Breast epithelium (tissue), 4 donors: Measurements from ENCODE around the gene LALBA. TPM values are rescaled to one million over a fixed set of nuclear protein-coding genes. Genes with fewer than 3 reads are reported as not detected.

ENCODE experiments used
- DNase-seq, 2 donors: peaks; one replicate each; pipeline ENCODE4 v3.0.0-alpha.2; 2019; ENCODE audit warnings: low spot score in 2 of 2
- H3K27ac ChIP-seq, 2 donors: fragments of 200-600 bp; sonication (generic) in 1 of 2; one replicate each; pipeline ENCODE4 v1.5.1; 2016 to 2019; ENCODE audit warnings: mild to moderate bottlenecking in 1 of 2
- H3K27me3 ChIP-seq, 2 donors: fragments of 200-600 bp; sonication (generic) in 1 of 2; one replicate each; pipeline versions ENCODE4 v1.5.1 to v1.6.0; 2017 to 2019; ENCODE audit warnings: control low read depth in 1 of 2, mild to moderate bottlenecking in 1 of 2
- H3K36me3 ChIP-seq: fragments of 200-600 bp; one replicate; pipeline ENCODE4 v1.5.1; 2019
- H3K4me1 ChIP-seq, 2 donors: fragments of 200-600 bp; sonication (generic); one replicate each; pipeline ENCODE4 v1.5.1; 2016 to 2019; ENCODE audit warnings: control low read depth in 1 of 2
- H3K4me3 ChIP-seq, 3 donors: fragments of 200-600 bp; sonication (generic); 1 replicate in 2 of 3; 2 replicates in 1 of 3; pipeline ENCODE4 v1.5.1; 2016 to 2019; ENCODE audit warnings: mild to moderate bottlenecking in 3 of 3, moderate library complexity in 2 of 3
- H3K9me3 ChIP-seq, 2 donors: fragments of 200-600 bp; sonication (generic) in 1 of 2; one replicate each; pipeline ENCODE4 v1.5.1; 2016 to 2019; ENCODE audit warnings: control low read depth in 1 of 2
- CTCF ChIP-seq, 3 donors: fragments of 450-650 bp; IDR thresholded peaks; one replicate each; pipeline ENCODE4 v1.5.1; 2016 to 2017; ENCODE audit warnings: antibody characterized with exemption in 3 of 3, mild to moderate bottlenecking in 3 of 3, moderate library complexity in 3 of 3
- POLR2A ChIP-seq: fragments of 450-650 bp; IDR thresholded peaks from one replicate; pipeline ENCODE4 v1.6.1; 2016; ENCODE audit warnings: antibody characterized with exemption, mild to moderate bottlenecking, moderate library complexity
- POLR2AphosphoS5 ChIP-seq, 3 donors: sonication (generic); formaldehyde crosslinking; IDR thresholded peaks; one replicate each; pipeline ENCODE4 v1.6.1; 2017; ENCODE audit warnings: antibody characterized with exemption in 3 of 3
- intact Hi-C: fragments of 100-400 bp; cut with DNase I; formaldehyde crosslinking; loops from one replicate; pipeline ENCODE4 v1.15.1; 2023; ENCODE audit warnings: low total_unique reads
- total RNA-seq, 3 donors: library from RNA; depleted of rRNA; stranded (reverse); fragments of >200 nt; gene quantifications; one replicate each; pipeline ENCODE4 v1.1.0, GENCODE V29; 2016

The LALBA gene
- total RNA-seq: not detected

DNA sequence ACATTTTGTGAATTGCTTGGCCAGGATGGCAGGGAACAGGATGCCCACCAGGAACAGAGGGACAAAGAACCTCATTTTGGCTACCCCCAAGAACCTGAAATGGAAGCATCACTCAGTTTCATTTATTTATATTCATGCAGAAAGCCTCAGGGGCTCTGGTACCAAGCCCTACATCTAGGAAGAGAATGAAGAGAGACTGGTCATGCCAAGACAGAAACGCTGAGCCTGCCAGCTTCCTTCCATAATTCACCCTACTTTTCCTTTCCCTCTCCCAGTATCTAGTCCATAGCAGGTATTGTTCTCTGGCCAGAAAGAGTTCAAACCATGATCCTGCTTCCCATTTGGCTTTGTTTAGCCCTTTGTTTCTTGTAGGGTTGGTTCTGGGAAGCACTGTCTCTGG, at the start of gene LALBA:
TSS of gene LALBA (minus strand) at position 101 of the 400 bp plus-strand sequence. CDS start at position 75, 26 bp downstream.
- Histone ChIP-seq H3K9me3 (no peaks in the 10 kb centered on the region), H3K36me3 (no peaks in the 10 kb centered on the region), H3K4me1 (no peaks in the 10 kb centered on the region), H3K27me3 (no peaks in the 10 kb centered on the region), H3K27ac (no peak within 1 kb of the TSS), H3K4me3 (no peak within 1 kb of the TSS)
- intact Hi-C loops: no loop called here
- TF ChIP-seq CTCF (IDR thresholded peaks at IDR 0.05) (no peak), POLR2AphosphoS5 (IDR thresholded peaks at IDR 0.05) (no peak), POLR2A (no peak)
- no peak for DNase-seq

DNA sequence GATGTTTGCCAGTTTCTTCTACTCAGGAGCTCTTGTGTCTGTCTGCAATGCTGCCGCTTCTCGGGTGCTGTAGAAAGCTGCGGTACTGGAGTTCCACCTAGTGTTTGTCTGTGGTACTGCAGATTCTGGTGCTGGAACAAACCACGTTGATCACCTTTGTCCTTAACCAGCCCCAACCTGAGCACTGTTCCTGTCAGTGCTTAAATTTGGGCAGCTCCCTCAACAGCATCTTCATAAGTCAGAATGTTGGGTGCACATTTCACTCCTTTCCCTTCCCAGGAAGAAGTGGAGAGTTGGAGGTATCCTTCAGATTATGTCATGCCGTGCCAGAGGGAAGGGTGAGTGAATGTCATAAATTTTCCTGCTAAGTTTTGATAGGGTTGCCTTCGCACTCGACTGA, 48.7 kb upstream of the LALBA start:
- intact Hi-C loops: no loop called here
- peak; percentile 82 to 92 (median 87) for TF ChIP-seq CTCF (IDR thresholded peaks at IDR 0.05)
- no peak for TF ChIP-seq POLR2A
- TF ChIP-seq POLR2AphosphoS5 (IDR thresholded peaks at IDR 0.05): peak in 1 of 3 donors; percentile 17
- Histone ChIP-seq H3K27me3 (no peaks in the 10 kb centered on the region), H3K4me3 (no peak overlapping the region), H3K36me3 (no peaks in the 10 kb centered on the region), H3K9me3 (peaks cover 5 to 7% of the 10 kb centered on the region in 2 donors), H3K4me1 (no peaks in the 10 kb centered on the region), H3K27ac (no peak overlapping the region)
- DNase-seq: peak; percentile 57 to 72

DNA sequence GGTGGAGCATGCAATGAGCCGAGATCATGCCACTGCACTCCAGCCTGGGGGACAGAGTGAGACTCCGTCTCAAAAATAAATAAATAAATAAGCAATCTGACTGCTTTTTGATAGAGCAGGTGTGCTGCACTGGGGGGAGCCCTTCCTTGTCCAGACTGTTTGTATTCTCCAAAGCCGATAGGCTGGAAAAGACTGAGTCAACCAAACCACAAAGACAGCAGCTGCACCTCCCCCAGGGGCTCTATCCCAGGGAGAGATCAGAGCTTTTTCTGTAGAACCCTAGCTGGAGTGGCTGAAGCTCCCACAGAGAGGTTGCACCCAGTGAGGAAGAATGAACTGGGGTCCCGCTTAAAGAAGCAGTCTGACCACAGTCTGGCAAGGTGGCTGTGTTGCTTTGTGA, 45.8 kb upstream of the LALBA start:
- Histone ChIP-seq H3K9me3 (peaks cover 9 to 18% of the 10 kb centered on the region in 2 donors), H3K4me1 (no peaks in the 10 kb centered on the region), H3K27me3 (no peaks in the 10 kb centered on the region), H3K36me3 (no peaks in the 10 kb centered on the region), H3K4me3 (no peak overlapping the region), H3K27ac (no peak overlapping the region)
- intact Hi-C loops: no loop called here
- no peak for DNase-seq
- no peak for TF ChIP-seq POLR2AphosphoS5 (IDR thresholded peaks at IDR 0.05)
- no peak for TF ChIP-seq CTCF (IDR thresholded peaks at IDR 0.05)
- TF ChIP-seq POLR2A: no peak

GRCh38 chr12:48613321-48613720, 43.5 kb upstream of the LALBA start:
- H3K9me3 ChIP-seq: peaks cover 9 to 24% of the 10 kb centered on the region in 2 donors
- no peaks in the 10 kb centered on the region for H3K36me3 ChIP-seq
- no peak for TF ChIP-seq CTCF (IDR thresholded peaks at IDR 0.05)
- no peak for TF ChIP-seq POLR2AphosphoS5 (IDR thresholded peaks at IDR 0.05)
- no peak for TF ChIP-seq POLR2A
- no peak overlapping the region for H3K27ac ChIP-seq
- DNase-seq: no peak
- H3K4me1 ChIP-seq: no peaks in the 10 kb centered on the region
- no peaks in the 10 kb centered on the region for H3K27me3 ChIP-seq
- intact Hi-C loops: no loop called here
- no peak overlapping the region for H3K4me3 ChIP-seq

DNA sequence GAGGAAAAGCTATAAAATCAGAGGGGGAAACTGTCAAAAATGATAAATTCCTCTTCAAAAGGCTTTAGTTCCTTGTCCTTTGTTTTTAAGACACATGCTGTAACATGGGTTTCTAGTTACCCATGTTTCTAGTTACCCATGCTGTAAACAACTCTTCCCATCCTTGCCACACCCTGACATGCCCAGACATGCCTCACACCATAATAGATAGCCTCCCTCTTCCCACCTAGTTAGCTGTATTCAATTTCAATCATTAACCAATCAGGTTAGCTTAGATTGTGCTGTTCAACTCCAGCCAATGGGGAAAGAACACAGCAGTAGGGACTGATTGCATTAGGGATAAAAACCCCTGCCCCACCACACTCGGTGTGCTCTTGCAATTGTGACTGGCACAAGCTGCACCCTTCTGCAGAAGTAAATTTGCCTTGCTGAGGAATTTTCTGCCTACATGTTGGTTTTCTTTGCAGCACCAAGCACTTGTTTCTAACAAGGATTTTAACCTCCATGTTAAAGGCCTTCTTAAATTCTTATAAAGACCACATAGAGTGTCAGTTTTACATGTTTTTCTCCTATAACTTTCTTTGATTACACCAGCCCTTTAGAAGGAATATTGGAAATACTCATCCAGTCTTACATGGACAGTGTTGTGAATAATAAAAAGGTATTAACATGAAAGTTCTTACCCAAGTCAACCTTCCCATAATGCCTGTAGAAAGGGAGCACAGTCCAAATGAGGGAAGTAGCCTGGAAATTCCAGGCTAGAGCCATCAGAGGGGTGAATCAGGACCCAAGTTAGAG, 32.5 kb upstream of the LALBA start:
- no peaks in the 10 kb centered on the region for H3K27me3 ChIP-seq
- H3K36me3 ChIP-seq: no peaks in the 10 kb centered on the region
- TF ChIP-seq POLR2AphosphoS5 (IDR thresholded peaks at IDR 0.05) (no peak), POLR2A (no peak), CTCF (IDR thresholded peaks at IDR 0.05) (no peak)
- peaks cover 31 to 41% of the 10 kb centered on the region in 2 donors for H3K9me3 ChIP-seq
- H3K4me1 ChIP-seq: no peaks in the 10 kb centered on the region
- no peak overlapping the region for H3K27ac ChIP-seq
- no peak for DNase-seq
- intact Hi-C loops: no loop called here
- H3K4me3 ChIP-seq: no peak overlapping the region
